HCT116 (cell line): ENCODE measurements around the gene GAL. TPM values are rescaled to one million over a fixed set of nuclear protein-coding genes. Genes with fewer than 3 reads are reported as not detected.

Experiments used
- ATAC-seq: fragments of 200-7000 bp; cut with Tn5 transposase; 2 replicates; pipeline ENCODE4 v1.9.1; 2020; ENCODE audit warnings: mild to moderate bottlenecking, moderate library complexity
- BruUV-seq: library from RNA; stranded (reverse); fragments of 400-500 nt; replicated peaks from 2 replicates; lab custom pipeline; 2021; lab: Mats Ljungman, UMichigan
- CTCF ChIA-PET: fragments of 300-600 bp; sonication (Branson Sonifier 250); formaldehyde crosslinking; loops from one replicate; lab custom pipeline; 2021; ENCODE audit warnings: antibody characterized with exemption; lab: Charles Lee
- POLR2A ChIA-PET: fragments of 300-600, 350-600 bp; sonication (Branson Sonifier 250); formaldehyde crosslinking; loops from one replicate; lab custom pipeline; 2021; ENCODE audit warnings: antibody characterized with exemption; lab: Charles Lee
- RAD21 ChIA-PET, 2 experiments: fragments of 300-600 bp; sonication (Branson Sonifier 250); formaldehyde crosslinking; loops; one replicate each; lab custom pipeline; 2023; ENCODE audit warnings: low total read pairs in 2 of 2; ENCODE audit not compliant: uncharacterized antibody in 2 of 2, unreplicated experiment in 2 of 2, low non-redundant PET in 1 of 2; lab: Charles Lee
- DNase-seq: peaks from one replicate; pipeline ENCODE4 v3.0.0-alpha.2; 2010; ENCODE audit warnings: low read depth, low spot score
- H2AFZ ChIP-seq: fragments of 200-600 bp; shearing (Covaris generic), sonication (generic); 2 replicates; pipeline ENCODE4 v1.6.1; 2017; ENCODE audit warnings: low read depth, mixed run types, mixed read lengths, antibody characterized with exemption, low read length; ENCODE audit not compliant: poor library complexity, severe bottlenecking
- H3K27ac ChIP-seq: 2 replicates; pipeline ENCODE4 v1.5.1; 2012; ENCODE audit warnings: low read depth, low read length
- H3K27me3 ChIP-seq: fragments of 200-600 bp; sonication (generic); 2 replicates; pipeline ENCODE4 v1.6.1; 2016; ENCODE audit warnings: mixed run types, low read length, mixed read lengths; ENCODE audit not compliant: insufficient read depth
- H3K36me3 ChIP-seq, 2 experiments: fragments of 200-500 bp in 1 of 2; fragments of 200-600 bp in 1 of 2; sonication (Bioruptor generic) in 1 of 2; sonication (generic) in 1 of 2; 2 replicates each; pipeline versions ENCODE4 v1.5.1 to v1.6.1; 2014 to 2016; ENCODE audit warnings: low read length in 2 of 2, inconsistent platforms in 1 of 2, mixed read lengths in 1 of 2, mixed run types in 1 of 2; ENCODE audit not compliant: insufficient read depth in 2 of 2, control insufficient read depth in 1 of 2
- H3K4me1 ChIP-seq, 2 experiments: fragments of 200-600 bp in 1 of 2; sonication (generic) in 1 of 2; 2 replicates each; pipeline versions ENCODE4 v1.5.1 to v1.6.1; 2012 to 2017; ENCODE audit warnings: low read length in 2 of 2, inconsistent platforms in 1 of 2, mild to moderate bottlenecking in 1 of 2, mixed read lengths in 1 of 2, mixed run types in 1 of 2, moderate library complexity in 1 of 2; ENCODE audit not compliant: insufficient read depth in 2 of 2, control insufficient read depth in 1 of 2
- H3K4me2 ChIP-seq: fragments of 200-600 bp; sonication (generic); 2 replicates; pipeline ENCODE4 v1.6.1; 2017; ENCODE audit warnings: mixed run types, low read length, mixed read lengths
- H3K4me3 ChIP-seq, 2 experiments: fragments of 200-600 bp in 1 of 2; sonication (generic) in 1 of 2; replicated peaks in 1 of 2; 2 replicates each; pipeline ENCODE4 v1.5.1; 2011 to 2016; ENCODE audit warnings: low read length in 2 of 2, control low read depth in 1 of 2, low read depth in 1 of 2, mild to moderate bottlenecking in 1 of 2, mixed read lengths in 1 of 2, mixed run types in 1 of 2
- H3K79me2 ChIP-seq: fragments of 200-600 bp; sonication (generic); 2 replicates; pipeline ENCODE4 v1.6.1; 2017; ENCODE audit warnings: mild to moderate bottlenecking, mixed run types, low read length, moderate library complexity, mixed read lengths; ENCODE audit not compliant: insufficient read depth
- H3K9ac ChIP-seq: fragments of 200-600 bp; sonication (generic); 2 replicates; pipeline ENCODE4 v1.6.1; 2016; ENCODE audit warnings: low read length, mixed read lengths
- H3K9me2 ChIP-seq: fragments of 200-600 bp; sonication (generic), shearing (Covaris generic); 2 replicates; pipeline ENCODE4 v1.6.1; 2017; ENCODE audit warnings: mixed run types, mild to moderate bottlenecking, moderate library complexity; ENCODE audit not compliant: insufficient read depth
- H3K9me3 ChIP-seq, 2 experiments: fragments of 200-500 bp in 1 of 2; fragments of 200-600 bp in 1 of 2; sonication (Bioruptor generic) in 1 of 2; sonication (generic) in 1 of 2; 2 replicates each; pipeline ENCODE4 v1.6.1; 2014 to 2017; ENCODE audit warnings: low read length in 2 of 2, mixed read lengths in 2 of 2, inconsistent platforms in 1 of 2, low read depth in 1 of 2, mild to moderate bottlenecking in 1 of 2, mixed run types in 1 of 2, moderate library complexity in 1 of 2; ENCODE audit not compliant: control insufficient read depth in 1 of 2, insufficient read depth in 1 of 2
- H4K20me1 ChIP-seq: fragments of 200-600 bp; sonication (generic), shearing (Covaris generic); 2 replicates; pipeline ENCODE4 v1.6.1; 2017; ENCODE audit warnings: mixed run types, mild to moderate bottlenecking, moderate library complexity; ENCODE audit not compliant: insufficient read depth
- ATF3 ChIP-seq: IDR thresholded peaks from 2 replicates; pipeline ENCODE4 v1.6.1; 2012
- CEBPB ChIP-seq: IDR thresholded peaks from 2 replicates; pipeline ENCODE4 v1.6.1; 2012; ENCODE audit warnings: low read depth
- EGR1 ChIP-seq: IDR thresholded peaks from 2 replicates; pipeline ENCODE4 v1.6.1; 2012; ENCODE audit warnings: low read depth
- ELF1 ChIP-seq: IDR thresholded peaks from 2 replicates; pipeline ENCODE4 v1.6.1; 2012; ENCODE audit warnings: low read depth, borderline replicate concordance
- JUND ChIP-seq: IDR thresholded peaks from 2 replicates; pipeline ENCODE4 v1.6.1; 2012
- POLR2A ChIP-seq: IDR thresholded peaks from 2 replicates; pipeline ENCODE4 v1.7.0; 2011; ENCODE audit warnings: borderline replicate concordance; ENCODE audit not compliant: insufficient read depth, insufficient read length; ENCODE audit errors: extremely low read depth
- POLR2AphosphoS5 ChIP-seq: IDR thresholded peaks from 2 replicates; pipeline ENCODE4 v1.6.1; 2011; ENCODE audit warnings: mild to moderate bottlenecking, low read depth, low read length, moderate library complexity
- RAD21 ChIP-seq: IDR thresholded peaks from 2 replicates; pipeline ENCODE4 v1.6.1; 2012; ENCODE audit warnings: low read depth, mild to moderate bottlenecking
- SIN3A ChIP-seq: IDR thresholded peaks from 2 replicates; pipeline ENCODE4 v1.6.1; 2012; ENCODE audit warnings: low read depth
- SP1 ChIP-seq: IDR thresholded peaks from 2 replicates; pipeline ENCODE4 v1.6.1; 2012; ENCODE audit warnings: low read depth
- SRF ChIP-seq: IDR thresholded peaks from 2 replicates; pipeline ENCODE4 v1.6.1; 2012; ENCODE audit warnings: low read depth
- TCF7L2 ChIP-seq: IDR thresholded peaks from 2 replicates; pipeline ENCODE4 v1.7.0; 2011; ENCODE audit warnings: borderline replicate concordance, inconsistent platforms; ENCODE audit not compliant: insufficient read depth, insufficient read length; ENCODE audit errors: extremely low read depth
- ZBTB33 ChIP-seq: IDR thresholded peaks from 2 replicates; pipeline ENCODE4 v1.6.1; 2011; ENCODE audit warnings: mild to moderate bottlenecking, low read length, moderate library complexity; ENCODE audit not compliant: insufficient replicate concordance; ENCODE audit errors: extremely low read depth
- ZFX ChIP-seq: fragments of 450-650 bp; IDR thresholded peaks from 2 replicates; pipeline ENCODE4 v1.6.1; 2017
- intact Hi-C: fragments of 100-400 bp; cut with micrococcal nuclease; formaldehyde crosslinking; loops from 2 replicates; pipeline ENCODE4 v1.10.0; 2022
- total RNA-seq: library from RNA; stranded (reverse); gene quantifications from one replicate; pipeline ENCODE4 v1.2.1, GENCODE V29; 2021; ENCODE audit not compliant: unreplicated experiment
- TF ChIP-seq, protein P1 (sequence below): IDR thresholded peaks from 2 replicates; pipeline ENCODE4 v1.6.1; 2012; ENCODE audit warnings: low read depth
- TF ChIP-seq, protein P2 (sequence below), 3 experiments: fragments of 200-600 bp in 1 of 3; sonication (generic) in 1 of 3; IDR thresholded peaks in 2 of 3; conservative IDR thresholded peaks in 1 of 3; 2 replicates each; pipeline ENCODE4 v1.5.1; 2012 to 2017; ENCODE audit warnings: low read depth in 2 of 3, low read length in 2 of 3, antibody characterized with exemption in 1 of 3, borderline replicate concordance in 1 of 3, control low read depth in 1 of 3, mild to moderate bottlenecking in 1 of 3, mixed read lengths in 1 of 3, mixed run types in 1 of 3, moderate library complexity in 1 of 3; ENCODE audit not compliant: insufficient read depth in 1 of 3

Gene GAL
- total RNA-seq, 1 experiment from 2014 or later, result 83.1 TPM

- Histone ChIP-seq H3K36me3 (peaks cover 0 to 24% of the 10 kb centered on the region in 2 experiments; a peak in 1 of 4 replicates), H4K20me1 (no peaks in the 10 kb centered on the region), H3K4me1 (peaks cover 3 to 15% of the 10 kb centered on the region in 2 experiments; a peak in 3 of 4 replicates), H3K9ac (no peak overlapping the region), H3K9me2 (no peaks in the 10 kb centered on the region)
- CTCF ChIA-PET, result no interaction called here
- intact Hi-C loops, result no loop called here
- TF ChIP-seq ZBTB33, result no peak
- no peak for TF ChIP-seq ZFX
- no peak for TF ChIP-seq POLR2A
- no peak for TF ChIP-seq ATF3
- no peak for TF ChIP-seq SIN3A
- TF ChIP-seq, protein P1, sequence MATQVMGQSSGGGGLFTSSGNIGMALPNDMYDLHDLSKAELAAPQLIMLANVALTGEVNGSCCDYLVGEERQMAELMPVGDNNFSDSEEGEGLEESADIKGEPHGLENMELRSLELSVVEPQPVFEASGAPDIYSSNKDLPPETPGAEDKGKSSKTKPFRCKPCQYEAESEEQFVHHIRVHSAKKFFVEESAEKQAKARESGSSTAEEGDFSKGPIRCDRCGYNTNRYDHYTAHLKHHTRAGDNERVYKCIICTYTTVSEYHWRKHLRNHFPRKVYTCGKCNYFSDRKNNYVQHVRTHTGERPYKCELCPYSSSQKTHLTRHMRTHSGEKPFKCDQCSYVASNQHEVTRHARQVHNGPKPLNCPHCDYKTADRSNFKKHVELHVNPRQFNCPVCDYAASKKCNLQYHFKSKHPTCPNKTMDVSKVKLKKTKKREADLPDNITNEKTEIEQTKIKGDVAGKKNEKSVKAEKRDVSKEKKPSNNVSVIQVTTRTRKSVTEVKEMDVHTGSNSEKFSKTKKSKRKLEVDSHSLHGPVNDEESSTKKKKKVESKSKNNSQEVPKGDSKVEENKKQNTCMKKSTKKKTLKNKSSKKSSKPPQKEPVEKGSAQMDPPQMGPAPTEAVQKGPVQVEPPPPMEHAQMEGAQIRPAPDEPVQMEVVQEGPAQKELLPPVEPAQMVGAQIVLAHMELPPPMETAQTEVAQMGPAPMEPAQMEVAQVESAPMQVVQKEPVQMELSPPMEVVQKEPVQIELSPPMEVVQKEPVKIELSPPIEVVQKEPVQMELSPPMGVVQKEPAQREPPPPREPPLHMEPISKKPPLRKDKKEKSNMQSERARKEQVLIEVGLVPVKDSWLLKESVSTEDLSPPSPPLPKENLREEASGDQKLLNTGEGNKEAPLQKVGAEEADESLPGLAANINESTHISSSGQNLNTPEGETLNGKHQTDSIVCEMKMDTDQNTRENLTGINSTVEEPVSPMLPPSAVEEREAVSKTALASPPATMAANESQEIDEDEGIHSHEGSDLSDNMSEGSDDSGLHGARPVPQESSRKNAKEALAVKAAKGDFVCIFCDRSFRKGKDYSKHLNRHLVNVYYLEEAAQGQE, result no peak
- TF ChIP-seq EGR1, result no peak
- TF ChIP-seq ELF1, result no peak
- TF ChIP-seq JUND, result no peak
- TF ChIP-seq TCF7L2, result no peak
- TF ChIP-seq RAD21, result no peak
- TF ChIP-seq, protein P2, sequence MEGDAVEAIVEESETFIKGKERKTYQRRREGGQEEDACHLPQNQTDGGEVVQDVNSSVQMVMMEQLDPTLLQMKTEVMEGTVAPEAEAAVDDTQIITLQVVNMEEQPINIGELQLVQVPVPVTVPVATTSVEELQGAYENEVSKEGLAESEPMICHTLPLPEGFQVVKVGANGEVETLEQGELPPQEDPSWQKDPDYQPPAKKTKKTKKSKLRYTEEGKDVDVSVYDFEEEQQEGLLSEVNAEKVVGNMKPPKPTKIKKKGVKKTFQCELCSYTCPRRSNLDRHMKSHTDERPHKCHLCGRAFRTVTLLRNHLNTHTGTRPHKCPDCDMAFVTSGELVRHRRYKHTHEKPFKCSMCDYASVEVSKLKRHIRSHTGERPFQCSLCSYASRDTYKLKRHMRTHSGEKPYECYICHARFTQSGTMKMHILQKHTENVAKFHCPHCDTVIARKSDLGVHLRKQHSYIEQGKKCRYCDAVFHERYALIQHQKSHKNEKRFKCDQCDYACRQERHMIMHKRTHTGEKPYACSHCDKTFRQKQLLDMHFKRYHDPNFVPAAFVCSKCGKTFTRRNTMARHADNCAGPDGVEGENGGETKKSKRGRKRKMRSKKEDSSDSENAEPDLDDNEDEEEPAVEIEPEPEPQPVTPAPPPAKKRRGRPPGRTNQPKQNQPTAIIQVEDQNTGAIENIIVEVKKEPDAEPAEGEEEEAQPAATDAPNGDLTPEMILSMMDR (IDR thresholded peaks at IDR 0.05 in 2 of 3, conservative IDR thresholded peaks at IDR 0.05 in 1 of 3; ENCODE audit: borderline replicate concordance in 1 of 3, insufficient read depth in 1 of 3, low read depth in 2 of 3, low read length in 2 of 3), result no peak
- TF ChIP-seq POLR2AphosphoS5, result no peak
- no peak for TF ChIP-seq SRF
- no peak for TF ChIP-seq CEBPB
- no peak for TF ChIP-seq SP1
- TF ChIP-seq, all 23 proteins: peak for 0
- ChIA-PET POLR2A (no interaction called here), RAD21 (no interaction called here)
- Histone ChIP-seq H3K79me2 (peaks cover 10% of the 10 kb centered on the region; the same call in 1 of the 2 replicates), H3K4me2 (no peak overlapping the region), H3K4me3 (no peak overlapping the region), H3K27ac (no peak overlapping the region), H2AFZ (no peak overlapping the region), H3K27me3 (no peaks in the 10 kb centered on the region), H3K9me3 (no peaks in the 10 kb centered on the region)
- BruUV-seq, result no TSS peak
- DNase-seq (no peak), ATAC-seq (no peak)
Observed at GRCh38 chr11:68688881-68689280, 4.5 kb downstream of the GAL start.
